ENCODE results near the gene NFATC2. TPM values are rescaled to one million over a fixed set of nuclear protein-coding genes. Genes with fewer than 3 reads are reported as not detected.
A peak's percentile ranks its signal among the peaks of the same experiment; 100 is the strongest.

Gene NFATC2
- total RNA-seq, 4 donors from 2014 or later = 8.8 to 15.6 (median 13.0) TPM

GRCh38 chr20:51470907-51471411 lies 71.6 kb downstream of the NFATC2 start:
- no peak for DNase-seq (ENCODE audit: extremely low spot score)
- intact Hi-C loops (cut with DNase I) = no loop called here
- H3K4me1 ChIP-seq = peaks cover 0 to 10% (median 10%) of the 10 kb centered on the region in 4 donors
- H3K27ac ChIP-seq (replicated peaks in 1 of 4) = no peak overlapping the region
- H3K36me3 ChIP-seq = peaks cover 0 to 31% (median 18%) of the 10 kb centered on the region in 4 donors
- 98% methylated on average over 3 of the region's 3 CpGs for WGBS
- H3K27me3 ChIP-seq = no peaks in the 10 kb centered on the region
- H3K9me3 ChIP-seq = no peaks in the 10 kb centered on the region
- no peak for TF ChIP-seq EP300 (IDR thresholded peaks at IDR 0.05)
- no peak for TF ChIP-seq POLR2AphosphoS5 (IDR thresholded peaks at IDR 0.05)
- TF ChIP-seq CTCF (IDR thresholded peaks at IDR 0.05) = no peak
- no peak for TF ChIP-seq POLR2A (IDR thresholded peaks at IDR 0.05; ENCODE audit: low read depth)
- H3K4me3 ChIP-seq = no peak overlapping the region

- Histone ChIP-seq H3K9me3 (no peaks in the 10 kb centered on the region), H3K27ac (replicated peaks in 1 of 4) (no peak overlapping the region), H3K4me3 (no peak overlapping the region), H3K27me3 (no peaks in the 10 kb centered on the region), H3K36me3 (peaks cover 0 to 30% (median 18%) of the 10 kb centered on the region in 4 donors), H3K4me1 (peaks cover 0 to 10% (median 10%) of the 10 kb centered on the region in 4 donors)
- no peak for TF ChIP-seq POLR2A (IDR thresholded peaks at IDR 0.05; ENCODE audit: low read depth)
- TF ChIP-seq POLR2AphosphoS5 (IDR thresholded peaks at IDR 0.05) = no peak
- TF ChIP-seq CTCF (IDR thresholded peaks at IDR 0.05) = no peak
- no peak for TF ChIP-seq EP300 (IDR thresholded peaks at IDR 0.05)
- whole genome bisulfite sequencing = 89% methylated on average over 5 of the region's 5 CpGs
- no peak for DNase-seq (ENCODE audit: extremely low spot score)
- intact Hi-C loops (cut with DNase I) = no loop called here
Observed at GRCh38 chr20:51470499-51470820, 72.1 kb downstream of the NFATC2 start.

- TF ChIP-seq CTCF (IDR thresholded peaks at IDR 0.05) (no peak), POLR2AphosphoS5 (IDR thresholded peaks at IDR 0.05) (no peak), EP300 (IDR thresholded peaks at IDR 0.05) (no peak), POLR2A (IDR thresholded peaks at IDR 0.05; ENCODE audit: low read depth) (no peak)
- WGBS = 69% methylated on average over 8 of the region's 11 CpGs
- no peak for DNase-seq (ENCODE audit: extremely low spot score)
- no peak overlapping the region for H3K4me3 ChIP-seq
- no peaks in the 10 kb centered on the region for H3K9me3 ChIP-seq
- H3K36me3 ChIP-seq = peaks cover 0 to 27% (median 17%) of the 10 kb centered on the region in 4 donors
- intact Hi-C loops (cut with DNase I) = no loop called here
- peaks cover 0 to 10% (median 10%) of the 10 kb centered on the region in 4 donors for H3K4me1 ChIP-seq
- no peaks in the 10 kb centered on the region for H3K27me3 ChIP-seq
- peak overlapping the region in 1 of 4 donors; percentile 9 for H3K27ac ChIP-seq (replicated peaks in 1 of 4)
Observed at GRCh38 chr20:51469578-51470498, 72.7 kb downstream of the NFATC2 start.

GRCh38 chr20:51469046-51469445 lies 73.5 kb downstream of the NFATC2 start:
- no peaks in the 10 kb centered on the region for H3K9me3 ChIP-seq
- H3K4me1 ChIP-seq = peaks cover 0 to 10% (median 10%) of the 10 kb centered on the region in 4 donors
- TF ChIP-seq EP300 (IDR thresholded peaks at IDR 0.05) = no peak
- no peak for TF ChIP-seq POLR2AphosphoS5 (IDR thresholded peaks at IDR 0.05)
- no peak for TF ChIP-seq CTCF (IDR thresholded peaks at IDR 0.05)
- intact Hi-C loops (cut with DNase I) = no loop called here
- no peak overlapping the region for H3K4me3 ChIP-seq
- H3K36me3 ChIP-seq = peaks cover 0 to 21% (median 14%) of the 10 kb centered on the region in 4 donors
- no peak overlapping the region for H3K27ac ChIP-seq (replicated peaks in 1 of 4)
- no peaks in the 10 kb centered on the region for H3K27me3 ChIP-seq
- no peak for DNase-seq (ENCODE audit: extremely low spot score)
- 90% methylated on average over 6 of the region's 6 CpGs for WGBS

Data from esophagus muscularis mucosa (tissue), 4 donors.